Memory B cell (primary cell): Measurements from ENCODE around the gene TMEM86A.
"Not testable (repeated sequence)": the region's sequence is repeated elsewhere in the genome, so short reads cannot be mapped to it uniquely, and the experiment has no call there.

ENCODE experiments used
- ATAC-seq: fragments of 150-1000 bp; cut with Tn5 transposase; 2 replicates; pipeline ENCODE4 v1.10.0; 2021; ENCODE audit warnings: low read depth, mild to moderate bottlenecking, moderate library complexity
- DNase-seq, 2 donors: peaks; one replicate each; pipeline ENCODE4 v3.0.0; 2022; ENCODE audit warnings: low spot score in 2 of 2
- H3K27ac Mint-ChIP-seq: one replicate; pipeline ENCODE4 v1.8.0; 2022; ENCODE audit warnings: mild to moderate bottlenecking, moderate library complexity, mixed read lengths
- H3K27me3 Mint-ChIP-seq: one replicate; pipeline ENCODE4 v1.8.0; 2022; ENCODE audit warnings: mixed read lengths
- H3K36me3 Mint-ChIP-seq: one replicate; pipeline ENCODE4 v1.8.0; 2022; ENCODE audit warnings: mild to moderate bottlenecking, mixed read lengths
- H3K4me1 Mint-ChIP-seq: one replicate; pipeline ENCODE4 v1.8.0; 2022; ENCODE audit warnings: mixed read lengths
- H3K4me3 Mint-ChIP-seq: one replicate; pipeline ENCODE4 v1.8.0; 2022; ENCODE audit warnings: mild to moderate bottlenecking, moderate library complexity, mixed read lengths
- H3K9me3 Mint-ChIP-seq: one replicate; pipeline ENCODE4 v1.8.0; 2022; ENCODE audit warnings: mixed read lengths

The TMEM86A gene

GRCh38 chr11:18684267-18684666 is 14.3 kb upstream of the TMEM86A start:
- no peaks in the 10 kb centered on the region for H3K4me1 Mint-ChIP-seq
- no peak for ATAC-seq
- H3K4me3 Mint-ChIP-seq = no peak overlapping the region
- no peaks in the 10 kb centered on the region for H3K36me3 Mint-ChIP-seq
- DNase-seq = no peak
- no peak overlapping the region for H3K27ac Mint-ChIP-seq
- peaks cover 8% of the 10 kb centered on the region for H3K27me3 Mint-ChIP-seq
- H3K9me3 Mint-ChIP-seq = no peaks in the 10 kb centered on the region

DNA sequence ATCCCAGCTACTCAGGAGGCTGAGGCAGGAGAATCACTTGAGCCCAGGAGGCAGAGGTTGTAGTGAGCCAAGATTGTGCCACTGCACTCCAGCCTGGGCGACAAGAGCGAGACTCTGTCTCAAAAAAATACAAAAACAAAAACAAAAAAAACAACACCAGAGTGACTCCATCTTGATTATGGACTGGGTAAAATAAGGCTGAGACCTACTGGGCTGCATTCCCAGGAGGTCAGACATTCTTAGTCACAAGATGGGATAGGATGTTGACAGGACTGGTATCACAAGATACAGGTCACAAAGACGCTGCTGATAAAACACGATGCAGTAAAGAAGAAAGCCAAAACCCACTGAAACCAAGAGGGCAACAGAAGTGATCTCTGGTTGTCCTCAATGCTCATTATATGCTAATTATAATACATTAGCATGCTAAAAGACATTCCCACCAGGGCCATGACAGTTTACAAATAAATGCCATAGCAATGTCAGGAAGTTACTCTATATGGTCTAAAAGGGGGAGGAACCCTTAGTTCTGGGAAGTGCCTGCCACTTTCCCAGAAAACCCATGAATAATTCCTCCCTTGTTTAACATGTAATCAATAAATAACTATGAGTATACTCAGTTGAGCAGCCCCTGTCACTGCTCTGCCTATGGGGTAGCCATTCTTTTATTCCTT is 7.0 kb upstream of the TMEM86A start:
- not testable (repeated sequence) for H3K4me1 Mint-ChIP-seq, H3K27ac Mint-ChIP-seq, H3K4me3 Mint-ChIP-seq, H3K36me3 Mint-ChIP-seq, DNase-seq, ATAC-seq, H3K9me3 Mint-ChIP-seq, H3K27me3 Mint-ChIP-seq

DNA sequence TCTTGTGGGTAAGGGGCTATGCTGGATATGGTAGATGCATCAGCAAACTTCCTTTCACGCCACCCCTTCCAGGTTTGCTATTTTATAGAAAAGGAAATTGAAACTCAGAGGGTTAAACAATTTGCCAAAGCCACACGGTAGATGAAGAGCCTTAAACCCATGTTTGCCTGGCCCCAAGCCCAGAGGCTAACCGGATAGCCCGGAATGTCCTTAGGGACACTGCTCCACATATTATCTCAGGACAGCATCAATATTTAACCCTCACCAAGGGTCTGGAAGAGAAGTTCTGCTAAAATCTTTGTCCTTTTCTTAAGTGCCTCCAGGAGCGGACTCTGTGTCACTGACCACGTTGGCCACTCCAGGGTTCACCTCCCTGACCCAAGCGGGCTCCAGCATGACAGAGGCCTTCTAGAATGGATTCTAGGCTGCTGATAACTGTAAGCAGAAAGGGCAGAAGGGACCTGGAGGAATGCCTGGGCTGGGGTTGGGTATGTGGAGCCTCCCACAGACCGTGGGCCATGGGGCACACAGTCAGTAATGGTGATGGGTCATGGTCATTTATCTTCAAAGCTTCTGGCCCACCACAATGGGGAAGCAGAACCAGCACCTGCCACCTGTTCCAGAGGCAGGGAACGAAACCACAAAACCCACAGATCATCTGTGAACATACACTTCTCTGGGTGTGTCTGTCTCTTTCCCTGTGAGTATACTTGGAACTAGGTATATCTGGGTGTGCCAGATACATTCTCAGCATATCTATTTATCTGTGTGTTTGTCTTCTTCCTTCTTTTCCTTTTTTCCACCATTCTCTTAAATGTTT is 5.4 kb upstream of the TMEM86A start:
- no peak overlapping the region for H3K4me3 Mint-ChIP-seq
- H3K27me3 Mint-ChIP-seq = peaks cover 1% of the 10 kb centered on the region
- peaks cover 8% of the 10 kb centered on the region for H3K4me1 Mint-ChIP-seq
- DNase-seq (no peak), ATAC-seq (no peak)
- H3K9me3 Mint-ChIP-seq = no peaks in the 10 kb centered on the region
- no peak overlapping the region for H3K27ac Mint-ChIP-seq
- no peaks in the 10 kb centered on the region for H3K36me3 Mint-ChIP-seq

DNA sequence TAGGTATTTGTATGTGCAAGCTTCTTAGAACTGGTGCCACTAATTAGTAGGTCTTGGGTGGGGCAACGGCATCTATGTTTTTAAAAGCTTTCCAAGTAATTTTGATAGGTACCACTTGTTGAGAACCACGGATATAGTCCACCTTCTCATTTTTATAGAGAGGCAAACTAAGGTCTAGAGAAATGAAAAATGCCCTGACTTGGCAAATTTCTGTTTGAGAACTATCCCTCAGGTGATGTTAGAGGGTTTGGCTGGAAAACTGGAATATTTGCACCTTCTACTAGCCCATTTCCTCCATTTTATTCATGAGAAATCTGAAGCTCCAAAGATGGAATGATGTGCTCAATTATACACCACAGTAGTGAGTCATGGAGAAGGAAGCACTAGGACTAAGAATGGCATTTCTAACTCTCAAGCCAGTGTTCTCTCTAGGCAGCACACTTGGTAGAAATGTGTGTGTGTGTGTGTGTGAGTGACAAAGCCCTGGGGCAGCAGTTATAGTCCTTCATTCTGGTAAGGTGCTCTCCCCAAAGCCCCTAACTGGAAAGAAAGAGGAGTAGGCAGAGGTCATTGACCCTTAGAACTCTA is 1.8 kb upstream of the TMEM86A start:
- no peaks in the 10 kb centered on the region for H3K9me3 Mint-ChIP-seq
- DNase-seq (no peak), ATAC-seq (no peak)
- H3K36me3 Mint-ChIP-seq = no peaks in the 10 kb centered on the region
- no peak overlapping the region for H3K27ac Mint-ChIP-seq
- H3K4me1 Mint-ChIP-seq = peaks cover 18% of the 10 kb centered on the region
- H3K4me3 Mint-ChIP-seq = no peak overlapping the region
- peaks cover 2% of the 10 kb centered on the region for H3K27me3 Mint-ChIP-seq

- H3K27ac Mint-ChIP-seq = no peak overlapping the region
Observed at GRCh38 chr11:18697576-18697975, 1.0 kb upstream of the TMEM86A start.

GRCh38 chr11:18699269-18699596 is 654 bp downstream of the TMEM86A start:
- DNase-seq (no peak), ATAC-seq (no peak)
- Mint-ChIP-seq H3K36me3 (no peaks in the 10 kb centered on the region), H3K9me3 (no peaks in the 10 kb centered on the region), H3K27me3 (peaks cover 5% of the 10 kb centered on the region), H3K4me3 (peak overlapping the region; percentile 81), H3K27ac (no peak overlapping the region), H3K4me1 (peaks cover 15% of the 10 kb centered on the region)

More at GRCh38 chr11:18697576-18697975, 1.0 kb upstream of the TMEM86A start:
- Mint-ChIP-seq H3K9me3 (no peaks in the 10 kb centered on the region), H3K4me1 (peaks cover 18% of the 10 kb centered on the region), H3K27me3 (peaks cover 2% of the 10 kb centered on the region), H3K4me3 (peak overlapping the region; percentile 80), H3K36me3 (no peaks in the 10 kb centered on the region)
- DNase-seq (no peak), ATAC-seq (no peak)

- ATAC-seq = no peak
- DNase-seq = no peak
- H3K27me3 Mint-ChIP-seq = peaks cover 5% of the 10 kb centered on the region
- H3K36me3 Mint-ChIP-seq = no peaks in the 10 kb centered on the region
- peak overlapping the region; percentile 81 for H3K4me3 Mint-ChIP-seq
- peaks cover 15% of the 10 kb centered on the region for H3K4me1 Mint-ChIP-seq
- no peaks in the 10 kb centered on the region for H3K9me3 Mint-ChIP-seq
- no peak overlapping the region for H3K27ac Mint-ChIP-seq
Observed at GRCh38 chr11:18699848-18700261, 1.3 kb downstream of the TMEM86A start.

- Mint-ChIP-seq H3K4me1 (peaks cover 15% of the 10 kb centered on the region), H3K9me3 (no peaks in the 10 kb centered on the region), H3K36me3 (no peaks in the 10 kb centered on the region), H3K4me3 (peak overlapping the region; percentile 81), H3K27ac (no peak overlapping the region), H3K27me3 (peaks cover 5% of the 10 kb centered on the region)
- DNase-seq (no peak), ATAC-seq (no peak)
Observed at GRCh38 chr11:18700375-18700774, 1.8 kb downstream of the TMEM86A start.

DNA sequence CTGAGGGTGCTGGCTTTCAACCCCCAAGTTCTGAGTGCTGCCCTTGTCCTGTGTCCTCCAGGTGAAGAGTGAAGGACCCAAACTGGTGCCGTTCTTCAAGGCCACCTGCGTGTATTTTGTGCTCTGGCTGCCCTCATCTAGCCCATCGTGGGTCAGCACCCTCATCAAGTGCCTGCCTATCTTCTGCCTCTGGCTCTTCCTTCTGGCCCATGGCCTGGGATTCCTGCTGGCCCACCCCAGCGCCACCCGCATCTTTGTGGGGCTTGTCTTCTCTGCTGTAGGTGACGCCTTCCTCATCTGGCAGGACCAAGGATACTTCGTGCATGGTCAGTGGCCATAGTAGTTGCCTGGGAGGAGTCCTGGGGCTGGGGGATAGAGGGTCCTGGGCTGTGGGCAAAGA is 2.3 kb downstream of the TMEM86A start:
- ATAC-seq (no peak), DNase-seq (no peak)
- Mint-ChIP-seq H3K27ac (no peak overlapping the region), H3K36me3 (no peaks in the 10 kb centered on the region), H3K4me1 (peaks cover 15% of the 10 kb centered on the region), H3K4me3 (no peak overlapping the region), H3K27me3 (peaks cover 5% of the 10 kb centered on the region), H3K9me3 (no peaks in the 10 kb centered on the region)

GRCh38 chr11:18701614-18702216 is 3.1 kb downstream of the TMEM86A start:
- Mint-ChIP-seq H3K27me3 (peaks cover 7% of the 10 kb centered on the region), H3K27ac (no peak overlapping the region), H3K4me3 (no peak overlapping the region), H3K36me3 (no peaks in the 10 kb centered on the region), H3K9me3 (no peaks in the 10 kb centered on the region), H3K4me1 (peaks cover 21% of the 10 kb centered on the region)
- DNase-seq = no peak
- ATAC-seq = no peak

GRCh38 chr11:18703001-18703763 is 4.6 kb downstream of the TMEM86A start:
- peaks cover 20% of the 10 kb centered on the region for H3K4me1 Mint-ChIP-seq
- ATAC-seq (no peak), DNase-seq (no peak)
- H3K27ac Mint-ChIP-seq = no peak overlapping the region
- no peaks in the 10 kb centered on the region for H3K36me3 Mint-ChIP-seq
- H3K4me3 Mint-ChIP-seq = no peak overlapping the region
- no peaks in the 10 kb centered on the region for H3K9me3 Mint-ChIP-seq
- peaks cover 9% of the 10 kb centered on the region for H3K27me3 Mint-ChIP-seq

GRCh38 chr11:18704045-18704645 is 5.6 kb downstream of the TMEM86A start:
- peak overlapping the region; percentile 12 for H3K4me3 Mint-ChIP-seq
- H3K27ac Mint-ChIP-seq = no peak overlapping the region
- H3K4me1 Mint-ChIP-seq = peaks cover 18% of the 10 kb centered on the region
- no peaks in the 10 kb centered on the region for H3K36me3 Mint-ChIP-seq
- ATAC-seq (no peak), DNase-seq (no peak)
- no peaks in the 10 kb centered on the region for H3K9me3 Mint-ChIP-seq
- peaks cover 11% of the 10 kb centered on the region for H3K27me3 Mint-ChIP-seq

DNA sequence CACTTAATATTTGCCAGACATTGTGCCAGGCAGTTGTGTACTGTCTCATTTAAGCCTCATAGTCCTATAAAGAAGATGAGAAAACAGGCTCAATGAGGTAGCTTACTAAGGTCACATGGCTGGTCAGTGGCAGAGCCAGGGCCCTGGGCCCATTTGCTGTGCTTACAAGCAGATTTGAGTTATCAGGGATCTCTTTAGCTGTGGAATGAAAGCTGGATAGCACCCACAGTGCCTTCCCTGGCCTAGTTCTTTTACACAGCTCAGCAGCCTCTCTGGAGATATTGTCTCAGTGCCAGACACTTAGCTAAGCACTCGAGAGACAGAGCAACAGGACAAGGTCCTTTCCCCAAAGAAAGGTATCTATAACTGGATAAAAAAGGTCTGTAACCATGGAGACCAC is 6.1 kb downstream of the TMEM86A start:
- no peak for ATAC-seq
- Mint-ChIP-seq H3K4me3 (peak overlapping the region; percentile 33), H3K27me3 (peaks cover 12% of the 10 kb centered on the region), H3K36me3 (no peaks in the 10 kb centered on the region), H3K27ac (no peak overlapping the region), H3K4me1 (peaks cover 13% of the 10 kb centered on the region), H3K9me3 (no peaks in the 10 kb centered on the region)
- no peak for DNase-seq
